Sigmoid colon (tissue), 7 donors: ENCODE data around the gene HHATL. TPM values are rescaled to one million over a fixed set of nuclear protein-coding genes. Genes with fewer than 3 reads are reported as not detected.
A peak's percentile ranks its signal among the peaks of the same experiment; 100 is the strongest.

Experiments
- DNase-seq: peaks from one replicate; pipeline ENCODE4 v3.0.0-alpha.2; 2019
- H3K27ac ChIP-seq, 4 donors: fragments of 200-600 bp; sonication (generic); one replicate each; pipeline ENCODE4 v1.5.1; 2016 to 2019; ENCODE audit warnings: mild to moderate bottlenecking in 1 of 4
- H3K27me3 ChIP-seq, 3 donors: fragments of 200-600 bp; sonication (generic); one replicate each; pipeline ENCODE4 v1.5.1; 2019; ENCODE audit warnings: mild to moderate bottlenecking in 1 of 3
- H3K36me3 ChIP-seq, 4 donors: fragments of 200-600 bp; sonication (generic); one replicate each; pipeline ENCODE4 v1.5.1; 2016 to 2019
- H3K4me1 ChIP-seq, 4 donors: fragments of 200-600 bp; sonication (generic); one replicate each; pipeline ENCODE4 v1.5.1; 2017 to 2019
- H3K4me3 ChIP-seq, 4 donors: fragments of 200-600 bp; sonication (generic); one replicate each; pipeline ENCODE4 v1.5.1; 2017 to 2019; ENCODE audit warnings: mild to moderate bottlenecking in 2 of 4, moderate library complexity in 1 of 4
- H3K9me3 ChIP-seq, 4 donors: fragments of 200-600 bp in 3 of 4; sonication (generic) in 3 of 4; one replicate each; pipeline versions ENCODE4 v1.5.1 to v1.6.1; 2013 to 2019
- CTCF ChIP-seq, 4 experiments: fragments of 450-650 bp in 3 of 4; fragments of 200-600 bp in 1 of 4; IDR thresholded peaks; one replicate each; pipeline ENCODE4 v1.5.1; 2016 to 2019; ENCODE audit warnings: antibody characterized with exemption in 4 of 4, mild to moderate bottlenecking in 3 of 4, moderate library complexity in 2 of 4
- EP300 ChIP-seq, 4 donors: sonication (generic); formaldehyde crosslinking; IDR thresholded peaks; one replicate each; pipeline ENCODE4 v1.6.1; 2017; ENCODE audit warnings: antibody characterized with exemption in 4 of 4
- POLR2A ChIP-seq, 2 donors: fragments of 450-650 bp; IDR thresholded peaks; one replicate each; pipeline ENCODE4 v1.6.1; 2016; ENCODE audit warnings: antibody characterized with exemption in 2 of 2, mild to moderate bottlenecking in 2 of 2, moderate library complexity in 2 of 2
- POLR2AphosphoS5 ChIP-seq, 4 donors: sonication (generic); formaldehyde crosslinking; IDR thresholded peaks; one replicate each; pipeline ENCODE4 v1.6.1; 2017; ENCODE audit warnings: antibody characterized with exemption in 4 of 4
- WGBS, 2 donors: extraction: QIAGEN DNeasy Blood & Tissue Kit; methylation state at CpG; one replicate each; pipeline ENCODE4 v1.1.7; 2013; 5-methylcytosine and 5-hydroxymethylcytosine counted together
- intact Hi-C: fragments of 100-400 bp; cut with DNase I; formaldehyde crosslinking; loops from one replicate; pipeline ENCODE4 v1.15.1; 2023
- polyA plus RNA-seq, 3 donors: library from polyadenylated mRNA; stranded (reverse); fragments of 200-250 nt; gene quantifications; one replicate each; pipeline ENCODE4 v1.2.3, GENCODE V29; 2013
- total RNA-seq, 4 donors: library from RNA; depleted of rRNA; stranded (reverse); fragments of >200 nt; gene quantifications; one replicate each; pipeline ENCODE4 v1.1.0, GENCODE V29; 2016
- donor health status: healthy with polysubstance abuse.
- donor health status: Bipolar disorder and iron deficiency.
- donor health status: healthy.

The HHATL gene
- total and polyA plus RNA-seq, 7 donors, result 0.31 to 1.4 TPM; not detected in 5

- no peaks in the 10 kb centered on the region for H3K27me3 ChIP-seq
- intact Hi-C loops, result loop anchor here (1.0 kb wide), 1 partner anchor 15 kb away; no protein-coding TSS in a partner anchor
- peaks cover 0 to 26% (median 4%) of the 10 kb centered on the region in 4 donors for H3K36me3 ChIP-seq
- no peak for TF ChIP-seq POLR2AphosphoS5 (IDR thresholded peaks at IDR 0.05)
- no peak for TF ChIP-seq POLR2A (IDR thresholded peaks at IDR 0.05)
- no peak for TF ChIP-seq EP300 (IDR thresholded peaks at IDR 0.05)
- H3K4me3 ChIP-seq, result no peak overlapping the region
- H3K27ac ChIP-seq, result no peak overlapping the region
- no peaks in the 10 kb centered on the region for H3K9me3 ChIP-seq
- H3K4me1 ChIP-seq, result peaks cover 0 to 53% (median 46%) of the 10 kb centered on the region in 4 donors
- DNase-seq, result peak; percentile 64
- 87 to 92% methylated on average over 7 of the region's 7 CpGs for WGBS, 2 donors
Observed at GRCh38 chr3:42662037-42662812, 40.4 kb downstream of the HHATL start.

DNA sequence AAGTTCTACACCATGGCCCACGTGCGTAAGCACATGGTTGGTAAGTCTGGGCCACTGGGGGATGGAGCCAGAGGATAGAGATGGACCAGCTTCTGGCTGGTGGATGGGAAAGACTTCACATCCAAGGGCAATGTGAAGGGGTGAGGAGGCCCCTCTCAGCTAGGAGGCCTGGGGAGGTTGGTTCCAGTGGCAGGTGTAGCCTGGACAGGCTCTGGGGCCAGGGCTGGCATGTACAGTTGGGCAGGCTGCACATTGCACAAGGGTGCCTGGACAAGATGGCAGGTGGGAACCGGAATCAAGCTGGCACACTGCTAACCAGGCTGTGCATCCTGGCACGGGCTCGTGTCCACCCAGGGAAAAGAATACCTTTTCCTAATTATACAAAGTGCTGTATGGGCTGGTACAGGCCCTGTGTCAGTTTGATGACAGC lies 41.0 kb downstream of the HHATL start:
- TF ChIP-seq CTCF (IDR thresholded peaks at IDR 0.05) (no peak), POLR2AphosphoS5 (IDR thresholded peaks at IDR 0.05) (no peak), EP300 (IDR thresholded peaks at IDR 0.05) (no peak), POLR2A (IDR thresholded peaks at IDR 0.05) (no peak)

DNA sequence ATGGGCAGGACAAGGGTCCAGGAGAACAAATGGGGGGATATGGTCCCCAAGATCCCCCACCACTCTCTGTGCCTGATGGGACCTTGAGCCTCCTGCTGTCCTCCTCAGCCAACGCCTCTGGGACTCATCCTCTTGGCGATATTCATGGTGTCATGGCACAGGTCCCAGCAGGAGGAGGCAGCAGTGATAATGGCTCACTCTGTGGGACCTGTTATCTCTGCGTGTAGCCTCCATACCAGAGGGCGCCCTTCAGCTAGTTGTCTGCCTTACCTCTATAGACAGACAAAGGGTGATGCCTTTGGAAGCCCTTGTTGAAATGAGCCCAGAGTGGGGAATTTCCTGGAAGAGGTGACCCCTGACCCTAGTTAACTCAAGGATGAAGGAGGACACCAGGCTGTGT lies 41.7 kb downstream of the HHATL start:
- Histone ChIP-seq H3K27ac (peak overlapping the region in 2 of 4 donors; percentile 27 to 93), H3K9me3 (no peaks in the 10 kb centered on the region), H3K4me1 (peaks cover 0 to 53% (median 40%) of the 10 kb centered on the region in 4 donors), H3K27me3 (no peaks in the 10 kb centered on the region), H3K36me3 (peaks cover 0 to 26% (median 4%) of the 10 kb centered on the region in 4 donors), H3K4me3 (no peak overlapping the region)
- 81 to 82% methylated on average over 4 of the region's 4 CpGs for WGBS, 2 donors
- intact Hi-C loops, result no loop called here
- DNase-seq, result no peak
- TF ChIP-seq POLR2A (IDR thresholded peaks at IDR 0.05), result no peak
- TF ChIP-seq CTCF (IDR thresholded peaks at IDR 0.05), result no peak
- TF ChIP-seq EP300 (IDR thresholded peaks at IDR 0.05), result no peak
- TF ChIP-seq POLR2AphosphoS5 (IDR thresholded peaks at IDR 0.05), result no peak

More for the DNA sequence above, 41.0 kb downstream of the HHATL start:
- Histone ChIP-seq H3K9me3 (no peaks in the 10 kb centered on the region), H3K4me3 (no peak overlapping the region), H3K27me3 (no peaks in the 10 kb centered on the region), H3K27ac (no peak overlapping the region), H3K4me1 (peaks cover 0 to 53% (median 41%) of the 10 kb centered on the region in 4 donors), H3K36me3 (peaks cover 0 to 26% (median 4%) of the 10 kb centered on the region in 4 donors)
- WGBS, 2 donors, result 92 to 94% methylated on average over 5 of the region's 5 CpGs
- intact Hi-C loops, result loop anchor here (1.0 kb wide), 1 partner anchor 16 kb away; no protein-coding TSS in a partner anchor
- no peak for DNase-seq

DNA sequence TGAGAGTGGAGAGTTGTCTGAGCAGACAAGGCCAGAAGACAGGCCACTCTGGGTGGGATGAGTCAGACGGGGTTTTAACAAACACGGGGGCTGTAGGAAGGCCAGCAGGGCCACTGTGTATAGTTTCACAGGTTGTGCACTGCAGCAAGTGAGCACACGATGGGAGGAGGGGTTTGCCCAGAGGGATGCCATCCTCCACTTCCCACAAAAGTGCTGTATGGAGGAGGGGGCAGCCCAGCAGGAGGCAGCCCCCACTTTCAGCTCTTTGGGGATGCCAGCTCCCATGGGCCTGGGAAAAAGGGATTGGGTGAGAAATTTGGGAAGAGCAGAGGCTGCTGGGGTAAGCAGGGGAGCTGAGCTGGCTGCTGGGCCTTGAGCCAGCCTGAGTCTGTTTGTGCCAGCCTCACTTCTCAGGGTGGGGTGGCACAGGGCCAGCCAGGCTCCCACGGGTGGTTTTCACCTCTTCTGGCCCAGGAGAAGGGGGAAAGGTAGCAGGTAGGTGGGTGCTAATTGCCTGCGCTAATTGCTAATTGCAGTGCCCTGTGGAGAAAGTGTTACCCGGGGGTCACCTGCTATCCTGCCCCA lies 42.4 kb downstream of the HHATL start:
- DNase-seq, result peak; percentile 68

More for the DNA sequence above, 42.4 kb downstream of the HHATL start:
- intact Hi-C loops, result no loop called here
- Histone ChIP-seq H3K4me1 (peaks cover 0 to 55% (median 43%) of the 10 kb centered on the region in 4 donors), H3K27me3 (no peaks in the 10 kb centered on the region), H3K4me3 (no peak overlapping the region), H3K9me3 (no peaks in the 10 kb centered on the region), H3K27ac (peak overlapping the region; percentile 27 to 93 (median 53)), H3K36me3 (peaks cover 0 to 26% (median 4%) of the 10 kb centered on the region in 4 donors)
- 56 to 75% methylated on average over 6 of the region's 6 CpGs for WGBS, 2 donors
- TF ChIP-seq POLR2A (IDR thresholded peaks at IDR 0.05) (no peak), CTCF (IDR thresholded peaks at IDR 0.05) (no peak), EP300 (IDR thresholded peaks at IDR 0.05) (no peak), POLR2AphosphoS5 (IDR thresholded peaks at IDR 0.05) (no peak)
